Heart left ventricle (tissue), 13 donors: ENCODE results near the gene BIRC3.

Source experiments
- CTCF ChIP-seq, 12 donors: fragments of 200-600 bp; sonication (generic) in 4 of 12; IDR thresholded peaks; one replicate each; pipeline versions ENCODE4 v1.5.0 to v1.8.0; 2018 to 2022; ENCODE audit warnings: antibody characterized with exemption in 12 of 12, mild to moderate bottlenecking in 5 of 12
- POLR2A ChIP-seq, 2 donors: fragments of 450-650 bp; IDR thresholded peaks; one replicate each; pipeline ENCODE4 v1.6.1; 2017; ENCODE audit warnings: antibody characterized with exemption in 2 of 2, mild to moderate bottlenecking in 2 of 2, moderate library complexity in 2 of 2
- donor health status: ischemic (EF 13 %, LVEDD 7.1; RV severe dilation, severe dysfunction).
- donor health status: DM: no; HTN: yes; CAD: no.
- donor health status: DM: no; HTN: no; CAD: no.
- donor health status: ischemic (EF 25% LVEDD 6.9; RV normal size, moderate dysfunction).
- donor health status: ischemic (EF 25% LVEDD 5.7; RV mildly dilated, moderate dysfunction).
- donor health status: ischemic (EF 35%, LVEDD 5.7; RV mildly dilated, moderate dysfunction).
- donor health status: nonischemic (EF 11% LVEDD 7.7; RV severe dilation, severe dysfunction).
- donor health status: DM: yes; HTN: yes; CAD: no.
- donor health status: PGD.
- donor health status: ischemic (EF 29% LVEDD 5.4; RV normal size, mild dysfunction).
- donor health status: nonischemic (EF 23%, LVEDD 6.1; RV moderate dilation, normal function).

- TF ChIP-seq POLR2A (IDR thresholded peaks at IDR 0.05), result no peak
- no peak for TF ChIP-seq CTCF (IDR thresholded peaks at IDR 0.05)
Observed at GRCh38 chr11:102313238-102313940, 3.9 kb upstream of the BIRC3 start.
